Endothelial cell of umbilical vein (primary cell): ENCODE results near the gene ZNF23. TPM values are rescaled to one million over a fixed set of nuclear protein-coding genes. Genes with fewer than 3 reads are reported as not detected.

Experiments used
- BruUV-seq: library from RNA; stranded (reverse); fragments of 400-500 nt; replicated peaks from 2 replicates; lab custom pipeline; 2021; lab: Mats Ljungman, UMichigan
- CTCF ChIA-PET: fragments of 300-600, 350-600 bp; sonication (Branson Sonifier 250); formaldehyde crosslinking; loops from one replicate; lab custom pipeline; 2021; ENCODE audit warnings: antibody characterized with exemption, inconsistent platforms; lab: Charles Lee
- POLR2A ChIA-PET: fragments of 300-600, 350-600 bp; sonication (Branson Sonifier 250); formaldehyde crosslinking; loops from one replicate; lab custom pipeline; 2021; ENCODE audit warnings: antibody characterized with exemption, inconsistent platforms; lab: Charles Lee
- DNase-seq: peaks from one replicate; pipeline ENCODE4 v3.0.0-alpha.2; 2011; ENCODE audit warnings: low read depth, low spot score
- FAIRE-seq: peaks from 2 replicates; lab custom pipeline; 2011; peaks lifted over from hg19 to GRCh38; lab: Jason Lieb, UNC
- H2AFZ ChIP-seq: 2 replicates; pipeline ENCODE4 v1.6.0; 2012; ENCODE audit warnings: low read depth, low read length, control low read depth, inconsistent platforms
- H3K27ac ChIP-seq: 2 replicates; pipeline ENCODE4 v1.5.1; 2011; ENCODE audit warnings: low read depth, mild to moderate bottlenecking, control low read depth, low read length, moderate library complexity; ENCODE audit not compliant: insufficient read depth
- H3K27me3 ChIP-seq, 2 experiments: 2 replicates each; pipeline versions ENCODE4 v1.6.0 to v1.6.1; 2011; ENCODE audit warnings: low read length in 2 of 2, mixed read lengths in 1 of 2; ENCODE audit not compliant: control insufficient read depth in 2 of 2, insufficient read depth in 2 of 2
- H3K36me3 ChIP-seq, 2 experiments: 2 replicates in 1 of 2; 3 replicates in 1 of 2; pipeline ENCODE4 v1.5.1; 2011; ENCODE audit warnings: low read length in 2 of 2, mild to moderate bottlenecking in 1 of 2, moderate library complexity in 1 of 2; ENCODE audit not compliant: control insufficient read depth in 2 of 2, insufficient read depth in 2 of 2; ENCODE audit errors: extremely low read depth in 1 of 2
- H3K4me1 ChIP-seq: 3 replicates; pipeline ENCODE4 v1.5.1; 2011; ENCODE audit warnings: mild to moderate bottlenecking, low read length; ENCODE audit not compliant: control insufficient read depth, insufficient read depth; ENCODE audit errors: extremely low read depth
- H3K4me2 ChIP-seq: 2 replicates; pipeline ENCODE4 v1.6.1; 2011; ENCODE audit warnings: low read length, control low read depth, mixed read lengths; ENCODE audit not compliant: insufficient read depth
- H3K4me3 ChIP-seq, 3 experiments: fragments of 200-600 bp in 1 of 3; sonication (generic), shearing (Covaris generic) in 1 of 3; replicated peaks in 1 of 3; 2 replicates each; pipeline ENCODE4 v1.5.1; 2011 to 2016; ENCODE audit warnings: control low read depth in 3 of 3, low read length in 3 of 3, mild to moderate bottlenecking in 2 of 3, inconsistent platforms in 1 of 3, low read depth in 1 of 3, moderate library complexity in 1 of 3; ENCODE audit not compliant: insufficient read depth in 1 of 3
- H3K79me2 ChIP-seq: 2 replicates; pipeline ENCODE4 v1.6.0; 2012; ENCODE audit warnings: low read length, inconsistent platforms; ENCODE audit not compliant: control insufficient read depth, insufficient read depth
- H3K9ac ChIP-seq: replicated peaks from 2 replicates; pipeline ENCODE3; 2011; ENCODE audit warnings: low read length, control low read depth; ENCODE audit not compliant: insufficient read depth; ENCODE audit errors: extremely low read depth
- H3K9me1 ChIP-seq: replicated peaks from 3 replicates; pipeline ENCODE4 v1.6.0; 2011; ENCODE audit warnings: mild to moderate bottlenecking, low read length; ENCODE audit not compliant: control insufficient read depth, insufficient read depth; ENCODE audit errors: extremely low read depth
- H3K9me3 ChIP-seq: replicated peaks from 2 replicates; pipeline ENCODE4 v1.5.1; 2012; ENCODE audit warnings: low read length, inconsistent platforms; ENCODE audit not compliant: control insufficient read depth, insufficient read depth
- H4K20me1 ChIP-seq: replicated peaks from 2 replicates; pipeline ENCODE3; 2011; ENCODE audit warnings: mild to moderate bottlenecking, low read length; ENCODE audit not compliant: control insufficient read depth, insufficient read depth; ENCODE audit errors: extremely low read depth
- EZH2 ChIP-seq: IDR thresholded peaks from 2 replicates; pipeline ENCODE4 v1.6.1; 2012; ENCODE audit warnings: borderline replicate concordance, low read depth, mild to moderate bottlenecking, moderate library complexity, low read length, inconsistent platforms; ENCODE audit not compliant: severe bottlenecking
- FOS ChIP-seq: IDR thresholded peaks from 2 replicates; pipeline ENCODE4 v1.6.1; 2011; ENCODE audit warnings: mild to moderate bottlenecking, low read length, moderate library complexity, borderline replicate concordance; ENCODE audit not compliant: insufficient read depth
- GATA2 ChIP-seq: IDR thresholded peaks from 2 replicates; pipeline ENCODE4 v1.7.0; 2011; ENCODE audit warnings: low read depth, mild to moderate bottlenecking, moderate library complexity, mixed read lengths, low read length; ENCODE audit not compliant: insufficient read length, insufficient read depth
- JUN ChIP-seq: IDR thresholded peaks from 2 replicates; pipeline ENCODE4 v1.6.1; 2011; ENCODE audit warnings: borderline replicate concordance, low read depth; ENCODE audit not compliant: insufficient read length, insufficient read depth
- MYC ChIP-seq: IDR thresholded peaks from one replicate; pipeline ENCODE4 v1.6.1; 2011; ENCODE audit warnings: mild to moderate bottlenecking, low read depth, low read length
- POLR2A ChIP-seq: IDR thresholded peaks from 2 replicates; pipeline ENCODE4 v1.6.1; 2012; ENCODE audit warnings: low read depth, mild to moderate bottlenecking, control low read depth, low read length
- POLR2AphosphoS5 ChIP-seq: IDR thresholded peaks from 2 replicates; pipeline ENCODE4 v1.6.1; 2012; ENCODE audit warnings: low read depth, mild to moderate bottlenecking, control low read depth, low read length, moderate library complexity; ENCODE audit not compliant: insufficient read depth
- dilution Hi-C: fragments of 300-500 bp; cut with MboI; formaldehyde crosslinking; loops from one replicate; pipeline ENCODE4 v1.15.0; 2019; ENCODE audit warnings: low sequenced_read_pairs; ENCODE audit not compliant: extremely low pct_ligation_motif_present
- intact Hi-C: fragments of 100-400 bp; cut with micrococcal nuclease; formaldehyde crosslinking; loops from one replicate; pipeline ENCODE4 v1.10.0; 2022
- polyA plus RNA-seq, 4 experiments: library from polyadenylated mRNA; depleted of rRNA in 3 of 4; stranded (reverse) in 3 of 4; unstranded in 1 of 4; fragments of >200 nt; gene quantifications; 2 replicates each; pipeline versions ENCODE4 v1.2.1 to v1.2.3, GENCODE V29; 2011 to 2012; ENCODE audit warnings: missing spikeins in 1 of 4
- total RNA-seq: library from RNA; stranded (reverse); gene quantifications from 2 replicates; pipeline ENCODE4 v1.2.3, GENCODE V29; 2021
- TF ChIP-seq, protein P1 (sequence below), 2 donors: IDR thresholded peaks; 1 replicate in 1 of 2; 2 replicates in 1 of 2; pipeline ENCODE4 v1.5.1; 2011; ENCODE audit warnings: low read length in 2 of 2, mild to moderate bottlenecking in 2 of 2, moderate library complexity in 2 of 2, control low read depth in 1 of 2, inconsistent platforms in 1 of 2, low read depth in 1 of 2; ENCODE audit not compliant: insufficient read depth in 1 of 2; ENCODE audit errors: extremely low read depth in 1 of 2
- TF ChIP-seq, protein P2 (sequence below): IDR thresholded peaks from 2 replicates; pipeline ENCODE4 v1.6.1; 2011; ENCODE audit not compliant: insufficient read depth, insufficient read length

Gene ZNF23
- total and polyA plus RNA-seq, 2 donors (not counting 3 experiments of a cell fraction or from before 2014, with no cell fraction given) = 2.1 to 6.4 TPM

DNA sequence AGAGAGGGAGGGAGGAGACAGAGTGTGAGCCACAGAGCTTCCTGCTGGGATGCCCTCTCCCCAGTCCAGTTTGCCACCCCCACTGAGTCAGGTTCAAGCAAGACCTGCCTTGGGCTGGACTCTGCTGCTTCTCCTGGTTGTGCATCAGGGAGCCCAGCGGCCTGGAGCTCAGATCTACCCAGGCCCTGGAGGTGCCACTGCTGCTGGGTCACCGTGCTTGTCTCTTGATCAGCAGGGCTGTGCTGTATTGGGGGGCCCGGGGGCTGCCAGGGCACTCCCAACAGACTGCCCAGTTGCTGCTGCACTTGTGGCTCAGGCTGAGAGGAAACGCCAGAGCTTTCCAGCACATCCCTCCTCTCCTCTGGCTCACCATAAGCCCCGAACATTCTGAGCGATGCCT, 29.1 kb downstream of the ZNF23 start:
- TF ChIP-seq, protein P1, sequence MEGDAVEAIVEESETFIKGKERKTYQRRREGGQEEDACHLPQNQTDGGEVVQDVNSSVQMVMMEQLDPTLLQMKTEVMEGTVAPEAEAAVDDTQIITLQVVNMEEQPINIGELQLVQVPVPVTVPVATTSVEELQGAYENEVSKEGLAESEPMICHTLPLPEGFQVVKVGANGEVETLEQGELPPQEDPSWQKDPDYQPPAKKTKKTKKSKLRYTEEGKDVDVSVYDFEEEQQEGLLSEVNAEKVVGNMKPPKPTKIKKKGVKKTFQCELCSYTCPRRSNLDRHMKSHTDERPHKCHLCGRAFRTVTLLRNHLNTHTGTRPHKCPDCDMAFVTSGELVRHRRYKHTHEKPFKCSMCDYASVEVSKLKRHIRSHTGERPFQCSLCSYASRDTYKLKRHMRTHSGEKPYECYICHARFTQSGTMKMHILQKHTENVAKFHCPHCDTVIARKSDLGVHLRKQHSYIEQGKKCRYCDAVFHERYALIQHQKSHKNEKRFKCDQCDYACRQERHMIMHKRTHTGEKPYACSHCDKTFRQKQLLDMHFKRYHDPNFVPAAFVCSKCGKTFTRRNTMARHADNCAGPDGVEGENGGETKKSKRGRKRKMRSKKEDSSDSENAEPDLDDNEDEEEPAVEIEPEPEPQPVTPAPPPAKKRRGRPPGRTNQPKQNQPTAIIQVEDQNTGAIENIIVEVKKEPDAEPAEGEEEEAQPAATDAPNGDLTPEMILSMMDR (IDR thresholded peaks at IDR 0.05; ENCODE audit: extremely low read depth in 1 of 2, insufficient read depth in 1 of 2, low read depth in 1 of 2, low read length in 2 of 2) = no peak
- TF ChIP-seq EZH2 (no peak), MYC (no peak), POLR2AphosphoS5 (no peak), FOS (no peak), JUN (no peak), GATA2 (no peak), POLR2A (no peak)
- TF ChIP-seq, protein P2, sequence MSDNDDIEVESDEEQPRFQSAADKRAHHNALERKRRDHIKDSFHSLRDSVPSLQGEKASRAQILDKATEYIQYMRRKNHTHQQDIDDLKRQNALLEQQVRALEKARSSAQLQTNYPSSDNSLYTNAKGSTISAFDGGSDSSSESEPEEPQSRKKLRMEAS = no peak

More for the DNA sequence above, 29.1 kb downstream of the ZNF23 start:
- no TSS peak for BruUV-seq
- Histone ChIP-seq H3K27me3 (no peaks in the 10 kb centered on the region), H3K79me2 (no peaks in the 10 kb centered on the region), H2AFZ (no peak overlapping the region), H3K36me3 (no peaks in the 10 kb centered on the region), H3K4me2 (no peak overlapping the region), H3K9me3 (no peaks in the 10 kb centered on the region), H3K9ac (no peak overlapping the region), H3K4me1 (no peaks in the 10 kb centered on the region), H3K9me1 (no peaks in the 10 kb centered on the region), H3K27ac (no peak overlapping the region), H3K4me3 (no peak overlapping the region), H4K20me1 (no peaks in the 10 kb centered on the region)
- intact Hi-C loops = no loop called here
- dilution Hi-C loops = no loop called here
- ChIA-PET POLR2A (no interaction called here), CTCF (interaction anchor here (1.4 kb wide), 1 partner anchor 67 kb away, joined by 5 read pairs; no protein-coding TSS in a partner anchor)
- FAIRE-seq (no peak), DNase-seq (no peak)
